HG03520 (cell line): ENCODE measurements around the gene GSTT2.
"Not testable (repeated sequence)": the region's sequence is repeated elsewhere in the genome, so short reads cannot be mapped to it uniquely, and the experiment has no call there.

Experiments used
- ATAC-seq: cut with Tn5 transposase; IDR thresholded peaks from one replicate; pipeline ENCODE4 v1.9.1; 2021; ENCODE audit warnings: mild to moderate bottlenecking, moderate library complexity; ENCODE audit not compliant: unreplicated experiment

GSTT2 gene

GRCh38 chr22:23979557-23980240 is at the start of gene GSTT2:
Gene GSTT2 (plus strand): TSS chr22:23980134.
- ATAC-seq: not testable (repeated sequence)

GRCh38 chr22:23938328-23939016 is 41.5 kb upstream of the GSTT2 start:
- no peak for ATAC-seq

- no peak for ATAC-seq
Observed at GRCh38 chr22:23939017-23939357, 40.9 kb upstream of the GSTT2 start.

- ATAC-seq: not testable (repeated sequence)
Observed at GRCh38 chr22:23940166-23940565, 39.8 kb upstream of the GSTT2 start.

GRCh38 chr22:23947391-23947790 is 32.5 kb upstream of the GSTT2 start:
- ATAC-seq: not testable (repeated sequence)

GRCh38 chr22:23949764-23950163 is 30.2 kb upstream of the GSTT2 start:
- not testable (repeated sequence) for ATAC-seq

- not testable (repeated sequence) for ATAC-seq
Observed at GRCh38 chr22:23951383-23951782, 28.6 kb upstream of the GSTT2 start.

- ATAC-seq: not testable (repeated sequence)
Observed at GRCh38 chr22:23952794-23953405, 27.0 kb upstream of the GSTT2 start.

- ATAC-seq: not testable (repeated sequence)
Observed at GRCh38 chr22:23953485-23953884, 26.4 kb upstream of the GSTT2 start.

- ATAC-seq: not testable (repeated sequence)
Observed at GRCh38 chr22:23954193-23954990, 25.5 kb upstream of the GSTT2 start.

- not testable (repeated sequence) for ATAC-seq
Observed at GRCh38 chr22:23954991-23955305, 25.0 kb upstream of the GSTT2 start.

- not testable (repeated sequence) for ATAC-seq
Observed at GRCh38 chr22:23955886-23956285, 24.0 kb upstream of the GSTT2 start.

- ATAC-seq: not testable (repeated sequence)
Observed at GRCh38 chr22:23956301-23956900, 23.5 kb upstream of the GSTT2 start.

GRCh38 chr22:23961084-23961771 is 18.7 kb upstream of the GSTT2 start, which contains the start of gene GSTT2B:
Gene GSTT2B (minus strand): TSS chr22:23961195. CDS start chr22:23961131, 64 bp downstream.
- ATAC-seq: not testable (repeated sequence)

GRCh38 chr22:23966094-23966493 is 13.8 kb upstream of the GSTT2 start:
- ATAC-seq: peak; percentile 23

GRCh38 chr22:23966568-23966967 is 13.4 kb upstream of the GSTT2 start, which contains the start of gene DDTL:
Gene DDTL (plus strand): TSS chr22:23966888. CDS start chr22:23966915, 27 bp downstream.
- ATAC-seq: peak; percentile 83

GRCh38 chr22:23969071-23969470 is 10.9 kb upstream of the GSTT2 start:
- no peak for ATAC-seq

- no peak for ATAC-seq
Observed at GRCh38 chr22:23970201-23970641, 9.7 kb upstream of the GSTT2 start.

- no peak for ATAC-seq
Observed at GRCh38 chr22:23970816-23971486, 9.0 kb upstream of the GSTT2 start.
